Endothelial cell of umbilical vein (primary cell): ENCODE measurements around the gene SULT1E1. TPM values are rescaled to one million over a fixed set of nuclear protein-coding genes. Genes with fewer than 3 reads are reported as not detected.

ENCODE experiments used
- BruUV-seq: library from RNA; stranded (reverse); fragments of 400-500 nt; replicated peaks from 2 replicates; lab custom pipeline; 2021; lab: Mats Ljungman, UMichigan
- CTCF ChIA-PET: fragments of 300-600, 350-600 bp; sonication (Branson Sonifier 250); formaldehyde crosslinking; loops from one replicate; lab custom pipeline; 2021; ENCODE audit warnings: antibody characterized with exemption, inconsistent platforms; lab: Charles Lee
- POLR2A ChIA-PET: fragments of 300-600, 350-600 bp; sonication (Branson Sonifier 250); formaldehyde crosslinking; loops from one replicate; lab custom pipeline; 2021; ENCODE audit warnings: antibody characterized with exemption, inconsistent platforms; lab: Charles Lee
- DNase-seq: peaks from one replicate; pipeline ENCODE4 v3.0.0-alpha.2; 2011; ENCODE audit warnings: low read depth, low spot score
- FAIRE-seq: peaks from 2 replicates; lab custom pipeline; 2011; peaks lifted over from hg19 to GRCh38; lab: Jason Lieb, UNC
- H2AFZ ChIP-seq: 2 replicates; pipeline ENCODE4 v1.6.0; 2012; ENCODE audit warnings: low read depth, low read length, control low read depth, inconsistent platforms
- H3K27ac ChIP-seq: 2 replicates; pipeline ENCODE4 v1.5.1; 2011; ENCODE audit warnings: low read depth, mild to moderate bottlenecking, control low read depth, low read length, moderate library complexity; ENCODE audit not compliant: insufficient read depth
- H3K27me3 ChIP-seq, 2 experiments: 2 replicates each; pipeline versions ENCODE4 v1.6.0 to v1.6.1; 2011; ENCODE audit warnings: low read length in 2 of 2, mixed read lengths in 1 of 2; ENCODE audit not compliant: control insufficient read depth in 2 of 2, insufficient read depth in 2 of 2
- H3K36me3 ChIP-seq, 2 experiments: 2 replicates in 1 of 2; 3 replicates in 1 of 2; pipeline ENCODE4 v1.5.1; 2011; ENCODE audit warnings: low read length in 2 of 2, mild to moderate bottlenecking in 1 of 2, moderate library complexity in 1 of 2; ENCODE audit not compliant: control insufficient read depth in 2 of 2, insufficient read depth in 2 of 2; ENCODE audit errors: extremely low read depth in 1 of 2
- H3K4me1 ChIP-seq: 3 replicates; pipeline ENCODE4 v1.5.1; 2011; ENCODE audit warnings: mild to moderate bottlenecking, low read length; ENCODE audit not compliant: control insufficient read depth, insufficient read depth; ENCODE audit errors: extremely low read depth
- H3K4me2 ChIP-seq: 2 replicates; pipeline ENCODE4 v1.6.1; 2011; ENCODE audit warnings: low read length, control low read depth, mixed read lengths; ENCODE audit not compliant: insufficient read depth
- H3K4me3 ChIP-seq, 3 experiments: fragments of 200-600 bp in 1 of 3; sonication (generic), shearing (Covaris generic) in 1 of 3; replicated peaks in 1 of 3; 2 replicates each; pipeline ENCODE4 v1.5.1; 2011 to 2016; ENCODE audit warnings: control low read depth in 3 of 3, low read length in 3 of 3, mild to moderate bottlenecking in 2 of 3, inconsistent platforms in 1 of 3, low read depth in 1 of 3, moderate library complexity in 1 of 3; ENCODE audit not compliant: insufficient read depth in 1 of 3
- H3K79me2 ChIP-seq: 2 replicates; pipeline ENCODE4 v1.6.0; 2012; ENCODE audit warnings: low read length, inconsistent platforms; ENCODE audit not compliant: control insufficient read depth, insufficient read depth
- H3K9ac ChIP-seq: replicated peaks from 2 replicates; pipeline ENCODE3; 2011; ENCODE audit warnings: low read length, control low read depth; ENCODE audit not compliant: insufficient read depth; ENCODE audit errors: extremely low read depth
- H3K9me1 ChIP-seq: replicated peaks from 3 replicates; pipeline ENCODE4 v1.6.0; 2011; ENCODE audit warnings: mild to moderate bottlenecking, low read length; ENCODE audit not compliant: control insufficient read depth, insufficient read depth; ENCODE audit errors: extremely low read depth
- H3K9me3 ChIP-seq: replicated peaks from 2 replicates; pipeline ENCODE4 v1.5.1; 2012; ENCODE audit warnings: low read length, inconsistent platforms; ENCODE audit not compliant: control insufficient read depth, insufficient read depth
- H4K20me1 ChIP-seq: replicated peaks from 2 replicates; pipeline ENCODE3; 2011; ENCODE audit warnings: mild to moderate bottlenecking, low read length; ENCODE audit not compliant: control insufficient read depth, insufficient read depth; ENCODE audit errors: extremely low read depth
- EZH2 ChIP-seq: IDR thresholded peaks from 2 replicates; pipeline ENCODE4 v1.6.1; 2012; ENCODE audit warnings: borderline replicate concordance, low read depth, mild to moderate bottlenecking, moderate library complexity, low read length, inconsistent platforms; ENCODE audit not compliant: severe bottlenecking
- FOS ChIP-seq: IDR thresholded peaks from 2 replicates; pipeline ENCODE4 v1.6.1; 2011; ENCODE audit warnings: mild to moderate bottlenecking, low read length, moderate library complexity, borderline replicate concordance; ENCODE audit not compliant: insufficient read depth
- GATA2 ChIP-seq: IDR thresholded peaks from 2 replicates; pipeline ENCODE4 v1.7.0; 2011; ENCODE audit warnings: low read depth, mild to moderate bottlenecking, moderate library complexity, mixed read lengths, low read length; ENCODE audit not compliant: insufficient read length, insufficient read depth
- JUN ChIP-seq: IDR thresholded peaks from 2 replicates; pipeline ENCODE4 v1.6.1; 2011; ENCODE audit warnings: borderline replicate concordance, low read depth; ENCODE audit not compliant: insufficient read length, insufficient read depth
- MYC ChIP-seq: IDR thresholded peaks from one replicate; pipeline ENCODE4 v1.6.1; 2011; ENCODE audit warnings: mild to moderate bottlenecking, low read depth, low read length
- POLR2A ChIP-seq: IDR thresholded peaks from 2 replicates; pipeline ENCODE4 v1.6.1; 2012; ENCODE audit warnings: low read depth, mild to moderate bottlenecking, control low read depth, low read length
- POLR2AphosphoS5 ChIP-seq: IDR thresholded peaks from 2 replicates; pipeline ENCODE4 v1.6.1; 2012; ENCODE audit warnings: low read depth, mild to moderate bottlenecking, control low read depth, low read length, moderate library complexity; ENCODE audit not compliant: insufficient read depth
- dilution Hi-C: fragments of 300-500 bp; cut with MboI; formaldehyde crosslinking; loops from one replicate; pipeline ENCODE4 v1.15.0; 2019; ENCODE audit warnings: low sequenced_read_pairs; ENCODE audit not compliant: extremely low pct_ligation_motif_present
- intact Hi-C: fragments of 100-400 bp; cut with micrococcal nuclease; formaldehyde crosslinking; loops from one replicate; pipeline ENCODE4 v1.10.0; 2022
- polyA plus RNA-seq, 4 experiments: library from polyadenylated mRNA; depleted of rRNA in 3 of 4; stranded (reverse) in 3 of 4; unstranded in 1 of 4; fragments of >200 nt; gene quantifications; 2 replicates each; pipeline versions ENCODE4 v1.2.1 to v1.2.3, GENCODE V29; 2011 to 2012; ENCODE audit warnings: missing spikeins in 1 of 4
- total RNA-seq: library from RNA; stranded (reverse); gene quantifications from 2 replicates; pipeline ENCODE4 v1.2.3, GENCODE V29; 2021
- TF ChIP-seq, protein P1 (sequence below), 2 donors: IDR thresholded peaks; 1 replicate in 1 of 2; 2 replicates in 1 of 2; pipeline ENCODE4 v1.5.1; 2011; ENCODE audit warnings: low read length in 2 of 2, mild to moderate bottlenecking in 2 of 2, moderate library complexity in 2 of 2, control low read depth in 1 of 2, inconsistent platforms in 1 of 2, low read depth in 1 of 2; ENCODE audit not compliant: insufficient read depth in 1 of 2; ENCODE audit errors: extremely low read depth in 1 of 2
- TF ChIP-seq, protein P2 (sequence below): IDR thresholded peaks from 2 replicates; pipeline ENCODE4 v1.6.1; 2011; ENCODE audit not compliant: insufficient read depth, insufficient read length

Gene SULT1E1
- total and polyA plus RNA-seq, 2 donors (not counting 3 experiments of a cell fraction or from before 2014, with no cell fraction given), result 25.8 to 34.5 TPM

DNA sequence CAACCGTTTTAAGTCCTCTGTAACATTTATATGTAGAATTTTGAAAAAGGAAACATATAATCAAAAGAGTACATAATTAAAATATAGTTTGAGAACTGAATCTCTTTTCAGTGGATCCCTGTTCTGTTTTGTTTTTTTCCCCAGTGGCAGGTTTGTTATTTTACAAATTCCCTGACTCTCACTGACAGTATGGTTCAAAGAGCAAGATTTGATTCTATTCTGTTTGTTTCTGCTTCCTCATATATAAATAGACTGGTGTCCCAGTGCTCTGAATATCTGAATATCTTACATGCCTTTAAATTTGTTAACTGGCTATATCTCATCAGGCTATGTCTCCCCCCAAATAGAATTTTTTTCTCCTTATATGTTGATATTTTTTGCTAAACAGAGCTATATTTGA is 16.6 kb downstream of the SULT1E1 start:
- no peak for DNase-seq
- no peak overlapping the region for H3K9ac ChIP-seq
- no peak for TF ChIP-seq GATA2
- TF ChIP-seq EZH2, result no peak
- TF ChIP-seq FOS, result no peak
- TF ChIP-seq, protein P1, sequence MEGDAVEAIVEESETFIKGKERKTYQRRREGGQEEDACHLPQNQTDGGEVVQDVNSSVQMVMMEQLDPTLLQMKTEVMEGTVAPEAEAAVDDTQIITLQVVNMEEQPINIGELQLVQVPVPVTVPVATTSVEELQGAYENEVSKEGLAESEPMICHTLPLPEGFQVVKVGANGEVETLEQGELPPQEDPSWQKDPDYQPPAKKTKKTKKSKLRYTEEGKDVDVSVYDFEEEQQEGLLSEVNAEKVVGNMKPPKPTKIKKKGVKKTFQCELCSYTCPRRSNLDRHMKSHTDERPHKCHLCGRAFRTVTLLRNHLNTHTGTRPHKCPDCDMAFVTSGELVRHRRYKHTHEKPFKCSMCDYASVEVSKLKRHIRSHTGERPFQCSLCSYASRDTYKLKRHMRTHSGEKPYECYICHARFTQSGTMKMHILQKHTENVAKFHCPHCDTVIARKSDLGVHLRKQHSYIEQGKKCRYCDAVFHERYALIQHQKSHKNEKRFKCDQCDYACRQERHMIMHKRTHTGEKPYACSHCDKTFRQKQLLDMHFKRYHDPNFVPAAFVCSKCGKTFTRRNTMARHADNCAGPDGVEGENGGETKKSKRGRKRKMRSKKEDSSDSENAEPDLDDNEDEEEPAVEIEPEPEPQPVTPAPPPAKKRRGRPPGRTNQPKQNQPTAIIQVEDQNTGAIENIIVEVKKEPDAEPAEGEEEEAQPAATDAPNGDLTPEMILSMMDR (IDR thresholded peaks at IDR 0.05; ENCODE audit: extremely low read depth in 1 of 2, insufficient read depth in 1 of 2, low read depth in 1 of 2, low read length in 2 of 2), result no peak
- no peak for TF ChIP-seq POLR2AphosphoS5
- no peak for TF ChIP-seq MYC
- TF ChIP-seq, protein P2, sequence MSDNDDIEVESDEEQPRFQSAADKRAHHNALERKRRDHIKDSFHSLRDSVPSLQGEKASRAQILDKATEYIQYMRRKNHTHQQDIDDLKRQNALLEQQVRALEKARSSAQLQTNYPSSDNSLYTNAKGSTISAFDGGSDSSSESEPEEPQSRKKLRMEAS, result no peak
- TF ChIP-seq POLR2A, result no peak
- TF ChIP-seq JUN, result no peak
- POLR2A ChIA-PET, result no interaction called here
- FAIRE-seq, result no peak
- dilution Hi-C loops, result no loop called here
- H3K9me3 ChIP-seq, result no peaks in the 10 kb centered on the region
- intact Hi-C loops, result no loop called here
- no peaks in the 10 kb centered on the region for H3K27me3 ChIP-seq
- H3K27ac ChIP-seq, result no peak overlapping the region
- no peaks in the 10 kb centered on the region for H3K4me1 ChIP-seq
- H2AFZ ChIP-seq, result no peak overlapping the region
- no peaks in the 10 kb centered on the region for H3K36me3 ChIP-seq
- BruUV-seq, result no TSS peak
- no peaks in the 10 kb centered on the region for H4K20me1 ChIP-seq
- H3K4me3 ChIP-seq, result no peak overlapping the region
- CTCF ChIA-PET, result interaction anchor here (1.8 to 2.4 kb wide), 2 partner anchors 10 to 19 kb away, joined by 7 to 9 read pairs; no protein-coding TSS in a partner anchor
- no peak overlapping the region for H3K4me2 ChIP-seq
- no peaks in the 10 kb centered on the region for H3K9me1 ChIP-seq
- no peaks in the 10 kb centered on the region for H3K79me2 ChIP-seq
